HG03342 (cell line): Measurements from ENCODE around the gene GRID2IP.
A peak's percentile ranks its signal among the peaks of the same experiment; 100 is the strongest.
"Not testable (repeated sequence)": the region's sequence is repeated elsewhere in the genome, so short reads cannot be mapped to it uniquely, and the experiment has no call there.

Experiments used
- ATAC-seq: cut with Tn5 transposase; IDR thresholded peaks from one replicate; pipeline ENCODE4 v1.9.1; 2021; ENCODE audit warnings: mild to moderate bottlenecking, moderate library complexity; ENCODE audit not compliant: unreplicated experiment

Gene GRID2IP

DNA sequence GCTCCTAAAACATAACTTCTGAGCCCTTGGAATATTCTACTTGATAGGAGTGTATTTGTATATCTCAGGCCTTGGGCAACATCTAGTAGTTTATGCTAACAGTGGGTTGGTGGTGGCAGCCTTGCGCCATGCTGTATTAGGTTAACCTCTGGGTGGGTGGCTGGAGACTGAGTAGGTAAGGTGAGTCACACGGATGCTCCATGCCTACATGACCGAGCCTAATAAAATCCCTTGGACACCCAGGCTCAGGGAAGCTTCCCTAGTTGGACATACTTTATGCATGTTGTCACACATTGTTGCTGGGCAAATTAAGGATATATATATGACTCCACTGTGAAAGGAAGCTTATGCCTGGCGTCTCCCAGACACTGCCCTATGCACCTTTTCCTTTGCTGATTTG is 97.5 kb downstream of the GRID2IP start:
- no peak for ATAC-seq

- no peak for ATAC-seq
These were observed 100.0 kb downstream of the GRID2IP start for GRCh38 chr7:6451224-6451705.

- ATAC-seq: not testable (repeated sequence)
These were observed 100.7 kb downstream of the GRID2IP start for GRCh38 chr7:6450591-6450990.

- not testable (repeated sequence) for ATAC-seq
These were observed 101.4 kb downstream of the GRID2IP start for GRCh38 chr7:6449884-6450283.

- no peak for ATAC-seq
These were observed 102.2 kb downstream of the GRID2IP start for GRCh38 chr7:6448943-6449543.

DNA sequence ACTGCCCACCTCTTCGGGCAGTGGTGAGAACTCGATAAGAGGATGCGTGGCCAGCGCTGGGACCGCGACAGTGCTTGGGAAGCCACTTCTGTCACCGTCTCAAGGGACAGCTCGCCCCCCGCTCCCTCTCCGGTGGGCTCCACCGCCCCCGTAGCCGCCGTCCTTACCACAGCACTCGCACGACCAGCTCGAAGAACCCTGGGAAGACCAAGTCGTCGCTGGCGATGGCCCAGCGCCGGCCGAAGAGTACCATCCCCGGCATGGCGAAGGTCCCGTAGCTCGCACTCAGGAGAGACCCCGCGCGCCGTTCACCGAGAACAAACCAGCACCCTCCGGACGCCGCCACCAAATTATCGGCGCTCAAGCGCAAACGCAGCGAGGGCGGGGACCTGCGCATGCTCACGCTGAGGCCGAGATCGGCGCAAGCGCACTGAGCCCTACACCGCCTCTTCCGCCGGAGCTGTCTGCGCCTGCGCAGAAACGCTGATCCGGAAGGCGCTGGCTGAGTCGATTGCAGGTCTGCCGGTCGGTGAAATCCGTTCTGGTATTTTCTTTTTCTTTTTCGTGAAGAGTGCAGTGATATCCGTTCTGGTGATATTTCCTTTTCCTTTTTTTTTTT is 103.6 kb downstream of the GRID2IP start, which contains the start of gene DAGLB:
Gene DAGLB, minus strand, starts transcription at position 374 of the 619 bp plus-strand sequence. Its CDS starts 112 bp downstream, at position 262.
- peak; percentile 86 for ATAC-seq
